ENCODE data around the gene GNB1.

Gene GNB1

GRCh38 chr1:1922956-1923833 lies 32.3 kb upstream of the GNB1 start:
- DNase-seq (ENCODE audit: extremely low spot score): no peak
- ChIA-PET POLR2A (interaction anchor here (1.9 kb wide), 1 partner anchor 14 kb away, joined by 8 read pairs; no protein-coding TSS in a partner anchor), CTCF (interaction anchor here (0.8 to 1.0 kb wide), 2 partner anchors 134 to 210 kb away, joined by 3 to 5 read pairs; no protein-coding TSS in a partner anchor)
- TF ChIP-seq FOXM1 (IDR thresholded peaks at IDR 0.05; ENCODE audit: borderline replicate concordance) (no peak), BHLHE40 (IDR thresholded peaks at IDR 0.05; ENCODE audit: borderline replicate concordance) (no peak), ARNT (IDR thresholded peaks at IDR 0.05) (no peak), L3MBTL2 (conservative IDR thresholded peaks at IDR 0.05) (no peak), TARDBP (IDR thresholded peaks at IDR 0.05) (no peak), HDGF (IDR thresholded peaks at IDR 0.05; ENCODE audit: borderline replicate concordance) (no peak), FOXA1 (IDR thresholded peaks at IDR 0.05) (no peak), CTBP1 (IDR thresholded peaks at IDR 0.05; ENCODE audit: borderline replicate concordance) (no peak), FOXK2 (IDR thresholded peaks at IDR 0.05) (no peak), SP1 (IDR thresholded peaks at IDR 0.05) (no peak), ZNF384 (IDR thresholded peaks at IDR 0.05) (no peak), LEF1 (IDR thresholded peaks at IDR 0.05; ENCODE audit: borderline replicate concordance) (no peak), ELF4 (IDR thresholded peaks at IDR 0.05) (no peak)

GRCh38 chr1:1922702-1922955 lies 31.7 kb upstream of the GNB1 start:
- ChIA-PET POLR2A (no interaction called here), CTCF (interaction anchor here (0.8 to 1.0 kb wide), 2 partner anchors 134 to 211 kb away, joined by 3 to 5 read pairs; no protein-coding TSS in a partner anchor)
- no peak for DNase-seq (ENCODE audit: extremely low spot score)
- TF ChIP-seq TARDBP (IDR thresholded peaks at IDR 0.05) (no peak), CTBP1 (IDR thresholded peaks at IDR 0.05; ENCODE audit: borderline replicate concordance) (no peak), ELF4 (IDR thresholded peaks at IDR 0.05) (no peak), ZNF384 (IDR thresholded peaks at IDR 0.05) (no peak), FOXM1 (IDR thresholded peaks at IDR 0.05; ENCODE audit: borderline replicate concordance) (no peak), L3MBTL2 (conservative IDR thresholded peaks at IDR 0.05) (no peak), SUZ12 (IDR thresholded peaks at IDR 0.05) (no peak), LEF1 (IDR thresholded peaks at IDR 0.05; ENCODE audit: borderline replicate concordance) (no peak), BHLHE40 (IDR thresholded peaks at IDR 0.05; ENCODE audit: borderline replicate concordance) (no peak), FOXK2 (IDR thresholded peaks at IDR 0.05) (no peak), ARNT (IDR thresholded peaks at IDR 0.05) (no peak), SP1 (IDR thresholded peaks at IDR 0.05) (no peak), HDGF (IDR thresholded peaks at IDR 0.05; ENCODE audit: borderline replicate concordance) (no peak), PKNOX1 (IDR thresholded peaks at IDR 0.05) (no peak), FOXA1 (IDR thresholded peaks at IDR 0.05) (no peak), NFRKB (IDR thresholded peaks at IDR 0.05) (no peak)

- DNase-seq (ENCODE audit: extremely low spot score): no peak
- ChIA-PET CTCF (interaction anchor here (1.0 kb wide), 1 partner anchor 211 kb away, joined by 3 read pairs; no protein-coding TSS in a partner anchor), POLR2A (no interaction called here)
- no peak for TF ChIP-seq NFRKB (IDR thresholded peaks at IDR 0.05)
- no peak for TF ChIP-seq ARNT (IDR thresholded peaks at IDR 0.05)
Observed at GRCh38 chr1:1921901-1922701, 31.2 kb upstream of the GNB1 start.

- TF ChIP-seq SP1 (IDR thresholded peaks at IDR 0.05): no peak
- no peak for TF ChIP-seq FOXM1 (IDR thresholded peaks at IDR 0.05; ENCODE audit: borderline replicate concordance)
- TF ChIP-seq NFRKB (IDR thresholded peaks at IDR 0.05): no peak
- TF ChIP-seq FOXA1 (IDR thresholded peaks at IDR 0.05): no peak
- no peak for TF ChIP-seq ZNF384 (IDR thresholded peaks at IDR 0.05)
- TF ChIP-seq ARNT (IDR thresholded peaks at IDR 0.05): no peak
- no peak for TF ChIP-seq HDGF (IDR thresholded peaks at IDR 0.05; ENCODE audit: borderline replicate concordance)
- TF ChIP-seq SUZ12 (IDR thresholded peaks at IDR 0.05): no peak
- TF ChIP-seq TARDBP (IDR thresholded peaks at IDR 0.05): no peak
- TF ChIP-seq LEF1 (IDR thresholded peaks at IDR 0.05; ENCODE audit: borderline replicate concordance): no peak
- no peak for TF ChIP-seq CTBP1 (IDR thresholded peaks at IDR 0.05; ENCODE audit: borderline replicate concordance)
- no peak for TF ChIP-seq L3MBTL2 (conservative IDR thresholded peaks at IDR 0.05)
- TF ChIP-seq PKNOX1 (IDR thresholded peaks at IDR 0.05): no peak
- TF ChIP-seq FOXK2 (IDR thresholded peaks at IDR 0.05): no peak
- no peak for TF ChIP-seq BHLHE40 (IDR thresholded peaks at IDR 0.05; ENCODE audit: borderline replicate concordance)
- no peak for TF ChIP-seq ELF4 (IDR thresholded peaks at IDR 0.05)
- POLR2A ChIA-PET: no interaction called here
- DNase-seq (ENCODE audit: extremely low spot score): no peak
- CTCF ChIA-PET: no interaction called here
Observed at GRCh38 chr1:1921459-1921862, 30.6 kb upstream of the GNB1 start.

- no peak for TF ChIP-seq FOXK2 (IDR thresholded peaks at IDR 0.05)
- TF ChIP-seq BHLHE40 (IDR thresholded peaks at IDR 0.05; ENCODE audit: borderline replicate concordance): no peak
- TF ChIP-seq HDGF (IDR thresholded peaks at IDR 0.05; ENCODE audit: borderline replicate concordance): no peak
- DNase-seq (ENCODE audit: extremely low spot score): no peak
- ChIA-PET CTCF (interaction anchor here (0.8 kb wide), 1 partner anchor 124 kb away, joined by 3 read pairs; no protein-coding TSS in a partner anchor), POLR2A (interaction anchor here (0.8 kb wide), 1 partner anchor 11 kb away, joined by 3 read pairs; no protein-coding TSS in a partner anchor)
Observed at GRCh38 chr1:1920608-1921458, 29.9 kb upstream of the GNB1 start.
